Measurements from ENCODE around the gene GALC. TPM values are rescaled to one million over a fixed set of nuclear protein-coding genes. Genes with fewer than 3 reads are reported as not detected.
"Not testable (repeated sequence)": the region's sequence is repeated elsewhere in the genome, so short reads cannot be mapped to it uniquely, and the experiment has no call there.

GALC gene
- 1 to 10 TPM; 5.6 to 6.6 (median 5.7) TPM for total RNA-seq

GRCh38 chr14:87992718-87993628 is at the start of gene GALC:
TSS of gene GALC (minus strand) at chr14:87993182. CDS start at chr14:87993164, 18 bp downstream.
- peak; percentile 92 for DNase-seq
- Mint-ChIP-seq H3K9me3 (no peaks in the 10 kb centered on the region), H3K4me1 (ENCODE audit: low read depth) (peaks cover 69% of the 10 kb centered on the region), H3K36me3 (ENCODE audit: insufficient read depth) (no peaks in the 10 kb centered on the region), H3K4me3 (peak within 1 kb of the TSS; percentile 95), H3K27me3 (ENCODE audit: low read depth) (no peaks in the 10 kb centered on the region)
- ATAC-seq: peak; percentile 90 to 91

- peaks cover 20% of the 10 kb centered on the region for H3K4me1 Mint-ChIP-seq (ENCODE audit: low read depth)
- H3K9me3 Mint-ChIP-seq: no peaks in the 10 kb centered on the region
- no peak overlapping the region for H3K4me3 Mint-ChIP-seq
- peaks cover 5% of the 10 kb centered on the region for H3K36me3 Mint-ChIP-seq (ENCODE audit: insufficient read depth)
- no peak for DNase-seq
- H3K27me3 Mint-ChIP-seq (ENCODE audit: low read depth): no peaks in the 10 kb centered on the region
- no peak for ATAC-seq
Observed at GRCh38 chr14:88040146-88040545, 47.2 kb upstream of the GALC start.

GRCh38 chr14:88039197-88039596 is 46.2 kb upstream of the GALC start:
- no peaks in the 10 kb centered on the region for H3K9me3 Mint-ChIP-seq
- no peak for ATAC-seq
- H3K4me1 Mint-ChIP-seq (ENCODE audit: low read depth): peaks cover 14% of the 10 kb centered on the region
- no peak overlapping the region for H3K4me3 Mint-ChIP-seq
- H3K36me3 Mint-ChIP-seq (ENCODE audit: insufficient read depth): peaks cover 5% of the 10 kb centered on the region
- no peak for DNase-seq
- H3K27me3 Mint-ChIP-seq (ENCODE audit: low read depth): no peaks in the 10 kb centered on the region

GRCh38 chr14:88037325-88037724 is 44.3 kb upstream of the GALC start:
- Mint-ChIP-seq H3K36me3 (ENCODE audit: insufficient read depth) (peaks cover 3% of the 10 kb centered on the region), H3K4me1 (ENCODE audit: low read depth) (peaks cover 12% of the 10 kb centered on the region), H3K27me3 (ENCODE audit: low read depth) (no peaks in the 10 kb centered on the region), H3K4me3 (no peak overlapping the region), H3K9me3 (no peaks in the 10 kb centered on the region)
- DNase-seq (no peak), ATAC-seq (no peak)

GRCh38 chr14:88036422-88036821 is 43.4 kb upstream of the GALC start:
- peaks cover 12% of the 10 kb centered on the region for H3K4me1 Mint-ChIP-seq (ENCODE audit: low read depth)

GRCh38 chr14:88034076-88034475 is 41.1 kb upstream of the GALC start:
- no peaks in the 10 kb centered on the region for H3K9me3 Mint-ChIP-seq
- peaks cover 3% of the 10 kb centered on the region for H3K36me3 Mint-ChIP-seq (ENCODE audit: insufficient read depth)
- ATAC-seq (no peak), DNase-seq (no peak)
- H3K27me3 Mint-ChIP-seq (ENCODE audit: low read depth): no peaks in the 10 kb centered on the region
- H3K4me1 Mint-ChIP-seq (ENCODE audit: low read depth): peaks cover 32% of the 10 kb centered on the region
- no peak overlapping the region for H3K4me3 Mint-ChIP-seq

More at GRCh38 chr14:88036422-88036821, 43.4 kb upstream of the GALC start:
- Mint-ChIP-seq H3K9me3 (no peaks in the 10 kb centered on the region), H3K36me3 (ENCODE audit: insufficient read depth) (peaks cover 3% of the 10 kb centered on the region), H3K4me3 (no peak overlapping the region), H3K27me3 (ENCODE audit: low read depth) (no peaks in the 10 kb centered on the region)
- DNase-seq (no peak), ATAC-seq (no peak)

GRCh38 chr14:88032373-88032772 is 39.4 kb upstream of the GALC start:
- no peaks in the 10 kb centered on the region for H3K9me3 Mint-ChIP-seq
- DNase-seq: no peak
- H3K36me3 Mint-ChIP-seq (ENCODE audit: insufficient read depth): peaks cover 3% of the 10 kb centered on the region
- no peaks in the 10 kb centered on the region for H3K27me3 Mint-ChIP-seq (ENCODE audit: low read depth)
- no peak for ATAC-seq
- H3K4me3 Mint-ChIP-seq: no peak overlapping the region
- peaks cover 36% of the 10 kb centered on the region for H3K4me1 Mint-ChIP-seq (ENCODE audit: low read depth)

GRCh38 chr14:88030892-88031291 is 37.9 kb upstream of the GALC start:
- ATAC-seq: no peak
- DNase-seq: no peak
- Mint-ChIP-seq H3K9me3 (no peaks in the 10 kb centered on the region), H3K4me3 (no peak overlapping the region), H3K27me3 (ENCODE audit: low read depth) (no peaks in the 10 kb centered on the region), H3K4me1 (ENCODE audit: low read depth) (peaks cover 50% of the 10 kb centered on the region), H3K36me3 (ENCODE audit: insufficient read depth) (no peaks in the 10 kb centered on the region)

- Mint-ChIP-seq H3K4me3 (no peak overlapping the region), H3K9me3 (no peaks in the 10 kb centered on the region), H3K27me3 (ENCODE audit: low read depth) (no peaks in the 10 kb centered on the region), H3K4me1 (ENCODE audit: low read depth) (peaks cover 58% of the 10 kb centered on the region), H3K36me3 (ENCODE audit: insufficient read depth) (no peaks in the 10 kb centered on the region)
- peak; percentile 7 to 26 for ATAC-seq
- DNase-seq: no peak
Observed at GRCh38 chr14:88030079-88030478, 37.1 kb upstream of the GALC start.

GRCh38 chr14:88029500-88029899 is 36.5 kb upstream of the GALC start:
- Mint-ChIP-seq H3K27me3 (ENCODE audit: low read depth) (no peaks in the 10 kb centered on the region), H3K36me3 (ENCODE audit: insufficient read depth) (no peaks in the 10 kb centered on the region), H3K9me3 (no peaks in the 10 kb centered on the region), H3K4me1 (ENCODE audit: low read depth) (peaks cover 64% of the 10 kb centered on the region), H3K4me3 (no peak overlapping the region)
- peak; percentile 89 to 91 for ATAC-seq
- no peak for DNase-seq

GRCh38 chr14:88026890-88027289 is 33.9 kb upstream of the GALC start:
- Mint-ChIP-seq H3K4me1 (ENCODE audit: low read depth) (peaks cover 85% of the 10 kb centered on the region), H3K9me3 (no peaks in the 10 kb centered on the region), H3K4me3 (peak overlapping the region; percentile 47), H3K27me3 (ENCODE audit: low read depth) (no peaks in the 10 kb centered on the region), H3K36me3 (ENCODE audit: insufficient read depth) (no peaks in the 10 kb centered on the region)
- ATAC-seq (no peak), DNase-seq (no peak)

GRCh38 chr14:88025313-88025712 is 32.3 kb upstream of the GALC start:
- ATAC-seq: no peak
- Mint-ChIP-seq H3K4me1 (ENCODE audit: low read depth) (peaks cover 81% of the 10 kb centered on the region), H3K36me3 (ENCODE audit: insufficient read depth) (peaks cover 3% of the 10 kb centered on the region), H3K27me3 (ENCODE audit: low read depth) (no peaks in the 10 kb centered on the region), H3K9me3 (peaks cover 10% of the 10 kb centered on the region), H3K4me3 (no peak overlapping the region)
- DNase-seq: no peak

- H3K27me3 Mint-ChIP-seq (ENCODE audit: low read depth); H3K36me3 Mint-ChIP-seq (ENCODE audit: insufficient read depth); H3K9me3 Mint-ChIP-seq; H3K4me3 Mint-ChIP-seq; ATAC-seq; DNase-seq: not testable (repeated sequence)
- peaks cover 79% of the 10 kb centered on the region for H3K4me1 Mint-ChIP-seq (ENCODE audit: low read depth)
Observed at GRCh38 chr14:88024252-88025086, 31.5 kb upstream of the GALC start.

- H3K4me1 Mint-ChIP-seq (ENCODE audit: low read depth): peaks cover 75% of the 10 kb centered on the region
- no peak for DNase-seq
- peaks cover 6% of the 10 kb centered on the region for H3K36me3 Mint-ChIP-seq (ENCODE audit: insufficient read depth)
- peaks cover 10% of the 10 kb centered on the region for H3K9me3 Mint-ChIP-seq
- H3K27me3 Mint-ChIP-seq (ENCODE audit: low read depth): no peaks in the 10 kb centered on the region
- H3K4me3 Mint-ChIP-seq: no peak overlapping the region
- ATAC-seq: peak; percentile 30 to 38
Observed at GRCh38 chr14:88023658-88024187, 30.7 kb upstream of the GALC start.
